Uterus (tissue), 4 donors: ENCODE results near the gene PGGHG. TPM values are rescaled to one million over a fixed set of nuclear protein-coding genes. Genes with fewer than 3 reads are reported as not detected.
"Not testable (repeated sequence)": the region's sequence is repeated elsewhere in the genome, so short reads cannot be mapped to it uniquely, and the experiment has no call there.

Experiments used
- DNase-seq, 2 donors: peaks; one replicate each; pipeline ENCODE4 v3.0.0-alpha.2; 2019 to 2020
- H3K27ac ChIP-seq, 2 donors: fragments of 200-600 bp; sonication (generic); 1 replicate in 1 of 2; 2 replicates in 1 of 2; pipeline ENCODE4 v1.5.1; 2016 to 2018
- H3K27me3 ChIP-seq, 2 donors: fragments of 200-600 bp; sonication (generic); one replicate each; pipeline ENCODE4 v1.5.1; 2018 to 2019; ENCODE audit warnings: control low read depth in 1 of 2
- H3K36me3 ChIP-seq, 2 donors: fragments of 200-600 bp; sonication (generic); one replicate each; pipeline ENCODE4 v1.5.1; 2019; ENCODE audit warnings: control low read depth in 1 of 2
- H3K4me1 ChIP-seq, 2 donors: fragments of 200-600 bp; sonication (generic); one replicate each; pipeline ENCODE4 v1.5.1; 2018 to 2019; ENCODE audit warnings: control low read depth in 1 of 2
- H3K4me3 ChIP-seq, 2 donors: fragments of 200-600 bp; sonication (generic); 1 replicate in 1 of 2; 2 replicates in 1 of 2; pipeline ENCODE4 v1.5.1; 2018 to 2019; ENCODE audit warnings: mild to moderate bottlenecking in 1 of 2
- H3K9me3 ChIP-seq, 2 donors: fragments of 200-600 bp; sonication (generic); one replicate each; pipeline ENCODE4 v1.5.1; 2019; ENCODE audit warnings: control low read depth in 1 of 2
- POLR2A ChIP-seq, 2 donors: fragments of 450-650 bp; IDR thresholded peaks; one replicate each; pipeline ENCODE4 v1.6.1; 2016; ENCODE audit warnings: antibody characterized with exemption in 2 of 2, mild to moderate bottlenecking in 1 of 2, moderate library complexity in 1 of 2
- intact Hi-C: fragments of 100-400 bp; cut with DNase I; formaldehyde crosslinking; loops from one replicate; pipeline ENCODE4 v1.15.1; 2023; ENCODE audit warnings: low total_unique reads
- total RNA-seq, 4 donors: library from RNA; depleted of rRNA in 3 of 4; stranded (reverse); fragments of >200 nt in 3 of 4; gene quantifications; one replicate each; pipeline versions ENCODE4 v1.1.0 to v1.2.4, GENCODE V29; 2014 to 2023
- TF ChIP-seq, protein P1 (sequence below), 4 experiments: fragments of 200-600 bp in 2 of 4; fragments of 450-650 bp in 2 of 4; sonication (generic) in 2 of 4; IDR thresholded peaks; one replicate each; pipeline ENCODE4 v1.5.1; 2016 to 2019; ENCODE audit warnings: antibody characterized with exemption in 4 of 4, mild to moderate bottlenecking in 2 of 4, moderate library complexity in 1 of 4
- donor health status: DM: yes; HTN: yes; CAD: no.

The PGGHG gene
- total RNA-seq, 4 donors from 2014 or later: 7.9 to 29.1 (median 14.2) TPM

DNA sequence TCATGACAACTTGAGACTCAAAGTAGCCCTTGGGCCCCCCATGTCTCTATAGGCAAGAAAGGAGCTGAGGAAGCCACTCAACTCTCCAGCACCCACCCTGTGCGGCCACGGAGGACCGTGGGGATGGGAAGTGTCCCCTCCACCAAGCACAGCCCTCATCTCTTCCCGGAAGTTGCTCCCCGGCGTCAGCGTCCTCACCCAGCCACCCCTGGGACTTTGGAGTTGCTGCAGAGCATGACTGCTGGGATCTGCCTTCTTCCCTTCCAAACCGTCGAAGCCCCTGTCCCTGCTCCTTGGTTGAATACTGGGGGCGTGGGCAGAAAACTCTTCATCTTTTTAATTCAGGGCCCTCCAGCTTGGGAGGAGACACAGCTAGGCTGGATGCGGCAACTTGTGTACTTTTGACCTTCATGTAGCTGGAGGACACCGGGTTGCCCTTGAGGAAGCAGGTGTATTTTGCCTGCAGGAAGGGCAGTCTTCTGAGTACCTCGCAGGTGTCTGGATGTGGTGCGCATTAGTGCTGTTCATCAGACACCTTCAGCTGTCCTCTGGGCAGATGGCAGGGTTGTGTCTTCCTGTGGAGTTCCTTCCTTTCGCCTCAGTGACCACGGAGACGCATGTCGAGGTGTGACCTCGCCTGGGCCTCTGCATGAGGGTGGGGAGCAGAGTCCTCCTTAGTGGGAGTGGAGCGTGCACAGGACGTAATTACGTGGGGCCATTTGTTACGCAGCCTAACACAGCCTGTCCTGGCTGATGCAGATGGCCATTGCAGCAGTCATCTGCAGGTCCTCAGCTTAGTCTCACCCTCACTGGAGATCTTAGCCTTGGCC, 43.9 kb downstream of the PGGHG start:
- Histone ChIP-seq H3K9me3 (no peaks in the 10 kb centered on the region), H3K27ac (peak overlapping the region in 1 of 2 donors; percentile 79), H3K4me1 (peaks cover 7 to 11% of the 10 kb centered on the region in 2 donors), H3K27me3 (no peaks in the 10 kb centered on the region), H3K36me3 (no peaks in the 10 kb centered on the region), H3K4me3 (no peak overlapping the region)
- TF ChIP-seq, protein P1, sequence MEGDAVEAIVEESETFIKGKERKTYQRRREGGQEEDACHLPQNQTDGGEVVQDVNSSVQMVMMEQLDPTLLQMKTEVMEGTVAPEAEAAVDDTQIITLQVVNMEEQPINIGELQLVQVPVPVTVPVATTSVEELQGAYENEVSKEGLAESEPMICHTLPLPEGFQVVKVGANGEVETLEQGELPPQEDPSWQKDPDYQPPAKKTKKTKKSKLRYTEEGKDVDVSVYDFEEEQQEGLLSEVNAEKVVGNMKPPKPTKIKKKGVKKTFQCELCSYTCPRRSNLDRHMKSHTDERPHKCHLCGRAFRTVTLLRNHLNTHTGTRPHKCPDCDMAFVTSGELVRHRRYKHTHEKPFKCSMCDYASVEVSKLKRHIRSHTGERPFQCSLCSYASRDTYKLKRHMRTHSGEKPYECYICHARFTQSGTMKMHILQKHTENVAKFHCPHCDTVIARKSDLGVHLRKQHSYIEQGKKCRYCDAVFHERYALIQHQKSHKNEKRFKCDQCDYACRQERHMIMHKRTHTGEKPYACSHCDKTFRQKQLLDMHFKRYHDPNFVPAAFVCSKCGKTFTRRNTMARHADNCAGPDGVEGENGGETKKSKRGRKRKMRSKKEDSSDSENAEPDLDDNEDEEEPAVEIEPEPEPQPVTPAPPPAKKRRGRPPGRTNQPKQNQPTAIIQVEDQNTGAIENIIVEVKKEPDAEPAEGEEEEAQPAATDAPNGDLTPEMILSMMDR (IDR thresholded peaks at IDR 0.05): no peak
- no peak for TF ChIP-seq POLR2A (IDR thresholded peaks at IDR 0.05)
- DNase-seq: no peak
- intact Hi-C loops: no loop called here

DNA sequence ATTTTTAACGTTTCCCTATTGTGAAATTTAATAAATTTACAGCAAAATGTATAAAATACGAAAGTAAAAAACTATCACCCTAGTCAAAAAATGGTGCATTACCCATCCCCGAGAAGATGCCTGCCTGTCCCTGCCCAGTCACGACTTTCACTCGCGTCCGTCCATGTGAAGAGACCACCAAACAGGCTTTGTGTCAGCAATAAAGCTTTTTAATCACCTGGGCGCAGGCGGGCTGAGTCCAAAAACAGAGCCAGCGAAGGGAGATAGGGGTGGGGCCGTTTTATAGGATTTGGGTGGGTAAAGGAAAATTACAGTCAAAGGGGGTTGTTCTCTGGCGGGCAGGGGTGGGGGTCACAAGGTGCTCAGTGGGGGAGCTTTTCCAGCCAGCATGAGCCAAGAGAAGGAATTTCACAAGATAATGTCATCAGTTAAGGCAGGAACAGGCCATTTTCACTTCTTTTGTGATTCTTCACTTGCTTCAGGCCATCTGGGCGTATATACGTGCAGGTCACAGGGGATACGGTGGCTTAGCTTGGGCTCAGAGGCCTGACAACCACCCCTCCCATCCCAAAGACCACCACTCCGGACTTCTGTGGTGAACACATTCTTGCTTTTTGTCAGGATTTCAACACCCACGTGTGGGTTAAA, 44.8 kb downstream of the PGGHG start:
- H3K27me3 ChIP-seq, intact Hi-C loops, H3K4me3 ChIP-seq, H3K36me3 ChIP-seq, DNase-seq, H3K9me3 ChIP-seq: not testable (repeated sequence)
- peak overlapping the region; percentile 79 to 83 for H3K27ac ChIP-seq
- H3K4me1 ChIP-seq: peaks cover 7 to 11% of the 10 kb centered on the region in 2 donors

DNA sequence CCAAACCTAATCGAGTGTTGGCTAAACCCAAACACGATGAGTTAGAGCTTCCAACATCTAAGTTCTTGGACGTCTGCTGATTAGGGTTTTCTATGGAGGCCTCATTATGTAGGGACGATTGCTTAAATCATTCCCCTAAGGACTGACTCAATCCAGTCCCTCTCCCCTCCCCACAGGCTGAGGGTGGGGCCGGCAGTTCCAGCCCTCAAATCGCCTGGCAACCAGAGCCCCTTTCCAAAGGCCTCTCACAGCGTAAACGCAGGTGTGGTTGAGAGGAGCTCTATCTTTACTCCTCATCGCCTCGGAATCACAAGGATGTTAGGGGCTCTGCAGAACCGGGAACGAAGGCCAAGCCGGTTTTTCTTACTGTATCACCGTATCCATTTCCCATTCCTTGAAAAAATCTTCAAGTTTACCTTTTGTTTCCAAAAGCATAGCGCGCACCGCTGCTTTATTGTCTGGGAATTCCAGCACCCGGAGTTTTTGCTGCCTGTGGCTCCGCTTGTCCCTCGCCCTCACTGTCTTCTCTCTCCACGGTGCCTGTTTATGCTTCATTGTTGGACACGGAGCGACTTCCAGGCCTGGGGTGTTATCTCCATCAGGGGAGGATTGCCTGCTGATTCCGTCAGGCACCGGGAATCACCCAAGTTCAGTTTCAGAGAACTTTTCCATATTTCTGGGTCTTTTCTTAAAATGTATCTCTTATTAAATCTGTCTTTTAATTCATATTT, 45.5 kb downstream of the PGGHG start:
- Histone ChIP-seq H3K27ac (peak overlapping the region; percentile 79 to 83), H3K36me3 (no peaks in the 10 kb centered on the region), H3K4me3 (peak overlapping the region in 1 of 2 donors; percentile 13), H3K9me3 (no peaks in the 10 kb centered on the region), H3K27me3 (no peaks in the 10 kb centered on the region), H3K4me1 (peaks cover 7 to 11% of the 10 kb centered on the region in 2 donors)
- peak in 1 of 2 donors; percentile 48 for TF ChIP-seq POLR2A (IDR thresholded peaks at IDR 0.05)
- TF ChIP-seq, protein P1 (IDR thresholded peaks at IDR 0.05): no peak
- DNase-seq: peak; percentile 80 to 85
- intact Hi-C loops: no loop called here

DNA sequence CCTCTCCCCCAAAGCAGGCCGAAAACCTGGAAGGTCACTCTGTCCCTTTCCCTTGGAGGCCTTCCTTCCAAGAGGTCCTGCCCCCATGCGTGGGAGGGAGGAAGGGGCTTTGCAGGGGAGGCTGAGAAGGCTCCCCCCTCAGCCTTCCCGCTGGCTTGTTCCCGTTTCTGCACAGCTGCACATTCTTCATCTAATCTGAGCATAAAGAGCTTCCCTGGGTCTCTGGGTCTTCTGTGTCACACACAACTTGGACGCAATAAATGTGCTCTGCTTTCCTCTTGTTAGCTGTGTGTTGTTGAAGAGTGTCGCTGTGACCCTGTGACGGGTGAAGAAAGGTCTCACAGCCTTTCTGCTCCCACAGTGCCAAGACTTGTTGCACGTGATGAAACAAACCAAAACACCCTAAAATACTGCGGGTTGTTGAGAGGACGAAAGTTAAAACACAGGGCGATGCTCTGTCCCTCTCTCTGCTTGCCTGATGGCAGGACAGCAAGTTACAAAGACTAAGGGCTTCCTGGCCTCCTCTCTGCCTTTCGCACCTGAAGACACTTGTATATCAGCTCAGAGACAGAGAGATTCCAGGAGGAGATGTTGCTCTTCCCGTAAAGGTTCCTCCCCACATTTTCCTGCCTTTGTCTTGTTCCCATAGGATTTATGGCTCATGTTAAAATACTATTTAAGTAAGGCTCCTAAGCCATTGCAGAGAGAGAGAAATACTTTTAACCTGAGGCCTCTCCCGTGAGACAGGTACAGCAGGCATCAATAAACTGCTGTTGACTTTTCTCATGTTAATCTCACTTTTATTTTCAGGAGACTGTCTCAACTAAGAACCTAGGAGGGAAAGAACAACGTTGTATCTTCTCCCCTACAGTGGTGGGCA, 47.1 kb downstream of the PGGHG start:
- peak; percentile 76 to 86 for DNase-seq
- no peaks in the 10 kb centered on the region for H3K36me3 ChIP-seq
- H3K27me3 ChIP-seq: no peaks in the 10 kb centered on the region
- peaks cover 7 to 11% of the 10 kb centered on the region in 2 donors for H3K4me1 ChIP-seq
- H3K4me3 ChIP-seq: no peak overlapping the region
- H3K27ac ChIP-seq: peak overlapping the region; percentile 79 to 83
- intact Hi-C loops: no loop called here
- no peaks in the 10 kb centered on the region for H3K9me3 ChIP-seq
- TF ChIP-seq, protein P1 (IDR thresholded peaks at IDR 0.05): no peak

DNA sequence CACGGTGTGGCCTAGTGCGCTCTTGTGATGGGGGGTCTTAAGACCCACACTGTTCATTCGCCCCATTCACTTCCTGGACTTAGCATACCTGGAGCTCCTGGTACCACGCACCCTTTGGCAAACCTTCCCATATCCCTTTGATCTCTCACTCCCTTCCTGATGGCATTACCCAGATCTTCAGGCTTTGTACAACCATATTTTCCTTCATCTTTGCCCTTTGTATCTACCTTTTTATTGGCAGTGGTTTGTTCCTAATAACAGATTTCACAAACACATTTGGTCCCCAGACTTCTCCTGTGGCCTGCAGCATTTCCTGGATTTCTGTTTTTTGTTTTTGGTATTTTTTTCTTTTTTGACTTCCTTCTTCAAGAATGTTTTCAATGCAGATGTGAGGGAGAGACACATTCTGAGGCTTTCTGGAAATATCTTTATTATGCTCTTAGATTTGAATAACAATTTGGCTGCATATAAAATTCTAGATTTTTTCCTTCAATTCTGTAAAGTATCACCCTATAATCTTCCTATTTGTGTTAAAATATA, 47.8 kb downstream of the PGGHG start:
- H3K9me3 ChIP-seq: no peaks in the 10 kb centered on the region
- H3K36me3 ChIP-seq: no peaks in the 10 kb centered on the region
- no peaks in the 10 kb centered on the region for H3K27me3 ChIP-seq
- DNase-seq: peak in 1 of 2 donors; percentile 13
- H3K4me1 ChIP-seq: peaks cover 7 to 11% of the 10 kb centered on the region in 2 donors
- peak overlapping the region; percentile 79 to 83 for H3K27ac ChIP-seq
- no peak overlapping the region for H3K4me3 ChIP-seq
- intact Hi-C loops: no loop called here
- TF ChIP-seq, protein P1 (IDR thresholded peaks at IDR 0.05): no peak
- no peak for TF ChIP-seq POLR2A (IDR thresholded peaks at IDR 0.05)
